ENCODE data around the gene MPEG1. TPM values are rescaled to one million over a fixed set of nuclear protein-coding genes. Genes with fewer than 3 reads are reported as not detected.

Gene MPEG1
- total RNA-seq, 1 experiment from 2014 or later: not detected

- Mint-ChIP-seq H3K9me3 (0 out of 5 replicates have a peak, but pooled peaks cover 0 to 2% of the 10 kb centered on the region in 2 experiments), H3K36me3 (ENCODE audit: insufficient read depth in 1 of 3, low read depth in 3 of 3) (peaks cover 5 to 9% (median 6%) of the 10 kb centered on the region in 3 experiments; a peak in 5 of 7 replicates), H3K27me3 (ENCODE audit: low read depth) (peaks cover 2% of the 10 kb centered on the region), H3K27ac (peak overlapping the region in 1 of 3 experiments; percentile 79; a peak in 1 of 7 replicates), H3K4me3 (peak overlapping the region in 1 of 2 experiments; percentile 94), H3K4me1 (peaks cover 30 to 37% of the 10 kb centered on the region in 2 experiments)
- Histone ChIP-seq H3K9ac (ENCODE audit: extremely low read depth, insufficient read length, low read length) (no peak overlapping the region), H3K79me1 (ENCODE audit: insufficient read depth, low read depth, low read length, poor library complexity, severe bottlenecking) (no peaks in the 10 kb centered on the region), H3K79me2 (ENCODE audit: insufficient read depth, low read length) (no peaks in the 10 kb centered on the region; the same call in 1 of the 2 replicates), H3K23me2 (ENCODE audit: insufficient read length, low read depth, low read length, poor library complexity, severe bottlenecking) (peaks cover 18% of the 10 kb centered on the region), H3T11ph (ENCODE audit: low read length) (no peak overlapping the region), H2BK15ac (ENCODE audit: low read depth, low read length) (no peak overlapping the region), H3K9me3 (ENCODE audit: control insufficient read depth, low read depth, low read length) (no peaks in the 10 kb centered on the region), H4K91ac (ENCODE audit: insufficient read length, low read depth, low read length) (no peak overlapping the region), H3K27me3 (ENCODE audit: insufficient read depth, low read length) (no peaks in the 10 kb centered on the region), H2BK12ac (ENCODE audit: insufficient read length, low read depth, low read length) (no peak overlapping the region), H3K18ac (ENCODE audit: insufficient read length, low read depth, low read length) (no peak overlapping the region), H2BK20ac (ENCODE audit: low read depth, low read length, poor library complexity, severe bottlenecking) (no peak overlapping the region), H3K4me2 (ENCODE audit: insufficient read depth, insufficient read length, low read length) (peak overlapping the region; percentile 79), H3K56ac (ENCODE audit: insufficient read length, low read depth, low read length) (no peak overlapping the region), H2BK5ac (ENCODE audit: insufficient read length, low read length) (no peak overlapping the region), H4K8ac (replicated peaks; ENCODE audit: insufficient read length, low read depth, low read length) (no peak overlapping the region), H3K27ac (ENCODE audit: insufficient read length, low read depth, low read length) (no peak overlapping the region), H4K5ac (ENCODE audit: insufficient read length, low read depth, low read length) (no peak overlapping the region), H3K23ac (ENCODE audit: insufficient read length, low read depth, low read length) (no peak overlapping the region), H3K4me1 (ENCODE audit: insufficient read depth, low read length) (peaks cover 3% of the 10 kb centered on the region), H2BK120ac (ENCODE audit: low read depth, low read length, poor library complexity, severe bottlenecking) (no peak overlapping the region), H3K4ac (ENCODE audit: low read depth, low read length) (no peak overlapping the region), H3K14ac (ENCODE audit: insufficient read depth, low read length) (no peak overlapping the region), H2AK5ac (ENCODE audit: insufficient read length, low read length) (no peak overlapping the region), H2AFZ (ENCODE audit: low read length) (no peak overlapping the region), H4K20me1 (ENCODE audit: control insufficient read depth, insufficient read depth, insufficient read length) (no peaks in the 10 kb centered on the region)
- TF ChIP-seq CTCF (conservative IDR thresholded peaks at IDR 0.05): no peak
- DNase-seq: peak; percentile 66
- no CpG with 5 or more reads among the region's 70 CpGs for whole genome bisulfite sequencing (ENCODE audit: extremely low coverage, insufficient read length, low lambda C conversion rate)
Measured at GRCh38 chr11:59172345-59173079, 40.2 kb downstream of the MPEG1 start.
